ENCODE measurements around the gene RUFY2.

Gene RUFY2

DNA sequence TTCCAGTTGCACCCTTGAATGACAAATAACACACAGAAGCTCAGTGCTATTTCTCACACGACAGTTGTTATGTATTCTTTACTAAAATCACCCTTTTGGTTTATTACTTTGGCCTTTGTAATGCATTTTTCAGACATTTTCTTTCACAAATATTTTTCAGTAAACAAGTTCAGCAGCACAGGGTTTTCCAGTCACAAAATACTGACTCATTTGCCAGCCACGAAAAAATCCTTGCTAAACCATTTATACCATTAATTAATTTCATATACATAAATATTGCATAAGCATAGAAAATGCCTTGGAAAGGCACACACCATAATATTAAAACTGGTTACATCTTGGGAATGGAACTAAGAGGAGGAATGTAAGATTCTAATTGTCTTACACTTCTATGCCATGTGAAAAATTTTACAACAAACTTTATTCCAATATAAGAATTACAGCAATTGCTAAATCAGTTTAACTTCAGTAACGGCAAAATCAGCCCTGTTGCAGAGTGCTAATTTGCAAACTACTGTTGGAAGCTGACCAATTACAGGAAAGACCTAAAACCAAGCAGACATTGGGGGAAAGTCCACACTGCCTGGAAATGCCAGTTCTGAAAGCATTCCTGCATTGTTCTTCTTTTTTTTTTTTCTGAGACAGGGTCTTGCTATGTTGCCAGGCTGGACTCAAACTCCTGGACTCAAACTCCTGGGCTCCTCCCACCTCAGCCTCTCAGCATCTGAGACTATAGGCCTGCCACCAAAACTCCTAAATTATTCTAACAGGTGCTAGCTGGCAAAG, 42.8 kb downstream of the RUFY2 start:
- no peak for DNase-seq

DNA sequence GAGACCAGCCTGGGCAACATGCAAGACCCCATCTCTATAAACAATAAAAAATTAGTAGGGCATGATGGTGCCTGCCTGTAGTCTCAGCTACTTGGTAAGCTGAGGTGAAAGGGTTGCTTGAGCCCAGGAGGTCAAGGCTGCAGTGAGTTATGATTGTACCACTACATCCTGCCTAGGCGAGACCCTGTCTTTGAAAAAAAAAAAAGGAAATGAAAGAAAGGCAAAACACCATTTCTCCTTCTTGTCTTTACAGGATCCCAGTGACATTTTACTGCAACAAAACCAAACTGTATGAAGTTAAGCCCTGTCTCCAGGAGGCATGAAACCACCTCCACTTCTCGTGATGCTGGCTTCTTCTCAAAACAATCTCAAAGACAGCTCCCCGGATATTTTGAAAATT, 44.5 kb downstream of the RUFY2 start:
- no peak for DNase-seq

DNA sequence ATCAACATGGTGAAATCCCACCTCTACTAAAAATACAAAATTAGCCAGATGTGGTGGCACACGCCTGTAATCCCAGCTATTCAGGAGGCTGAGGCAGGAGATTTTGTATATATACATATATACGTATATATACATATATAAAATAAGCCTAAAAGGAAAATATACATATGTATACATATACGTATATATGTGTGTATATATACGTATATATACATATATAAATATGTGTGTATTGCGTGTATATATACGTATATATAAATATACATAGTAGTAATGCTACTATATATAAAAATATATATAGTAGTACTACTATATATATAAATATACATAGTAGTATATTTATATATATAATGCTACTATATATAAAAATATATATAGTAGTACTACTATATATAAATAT, 47.9 kb downstream of the RUFY2 start:
- no peak for DNase-seq

DNA sequence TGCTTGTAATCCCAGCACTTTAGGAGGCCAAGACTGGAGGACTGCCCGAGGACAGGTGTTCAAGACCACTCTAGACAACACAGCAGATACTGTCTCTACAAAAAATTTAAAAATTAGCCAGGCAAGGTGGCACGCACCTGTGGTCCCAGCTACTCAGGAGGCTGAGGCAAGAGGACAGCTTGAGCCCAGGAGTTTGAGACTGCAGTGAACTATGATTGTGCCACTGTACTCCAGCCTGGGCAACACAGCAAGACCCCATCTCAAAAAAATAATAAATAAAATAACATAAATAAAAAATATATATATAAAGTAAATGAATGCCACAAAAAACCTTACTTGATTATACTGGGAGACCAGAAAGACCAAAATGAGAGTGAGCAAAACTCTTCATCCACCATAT, 53.5 kb downstream of the RUFY2 start:
- no peak for DNase-seq

DNA sequence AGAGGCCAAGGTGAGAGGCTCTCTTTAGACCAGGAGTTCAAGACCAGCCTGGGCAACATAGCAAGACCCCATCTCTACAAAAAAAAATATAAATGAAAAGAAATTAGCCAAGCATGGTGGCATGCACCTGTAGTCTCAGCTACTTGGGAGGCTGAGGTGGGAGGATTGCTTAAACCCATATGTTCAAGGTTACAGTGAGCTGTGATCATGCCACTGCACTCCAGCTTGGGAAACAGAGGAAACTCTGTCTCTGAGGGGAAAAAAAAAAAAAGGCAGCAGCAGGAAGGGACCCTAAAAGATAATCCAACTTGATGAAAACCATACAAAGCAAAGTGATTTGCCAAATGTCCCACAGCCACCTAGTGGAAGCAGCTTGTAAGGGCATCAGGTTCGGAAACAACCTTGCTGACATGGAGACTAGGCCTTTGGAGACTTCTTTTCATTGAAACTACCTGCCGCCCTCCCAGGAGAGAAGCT, 58.8 kb downstream of the RUFY2 start:
- peak; percentile 34 to 36 for DNase-seq

DNA sequence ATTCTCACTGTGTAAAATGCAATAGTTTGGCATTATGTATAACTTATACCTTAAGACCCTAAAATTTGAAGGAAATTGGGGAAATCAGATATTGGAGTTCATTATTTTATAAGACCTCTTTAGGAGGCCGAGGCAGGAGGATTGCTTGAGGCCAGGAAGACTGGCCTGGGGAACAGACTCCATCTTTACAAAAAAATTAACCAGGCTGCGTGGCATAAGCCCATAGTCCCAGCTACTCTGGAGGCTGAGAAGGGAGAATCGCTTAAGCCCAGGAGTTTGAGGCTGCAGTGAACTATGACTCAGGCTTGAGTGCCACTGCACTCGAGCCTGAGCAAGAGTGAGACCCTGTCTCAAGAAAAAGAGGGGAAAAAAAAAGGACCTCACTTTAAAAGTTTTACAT, 60.3 kb downstream of the RUFY2 start:
- no peak for DNase-seq

DNA sequence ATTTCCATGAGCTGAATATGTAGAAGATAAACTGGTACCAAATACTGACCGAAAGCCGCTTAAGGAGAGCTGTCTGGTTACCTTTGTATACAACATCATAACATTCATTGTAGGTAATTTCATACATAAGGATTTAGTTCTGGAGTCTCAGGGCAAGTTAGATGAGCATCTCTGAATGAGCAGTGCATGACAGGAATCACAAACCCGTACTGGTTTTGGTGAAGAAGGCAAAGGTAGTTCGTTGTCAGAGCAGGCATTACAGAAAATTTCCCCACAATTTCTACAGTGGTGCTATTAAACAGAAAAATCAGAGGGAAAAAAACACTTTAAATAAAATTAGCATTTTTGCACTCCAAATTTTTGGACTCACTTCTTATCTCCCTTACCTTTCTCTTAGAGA, 61.5 kb downstream of the RUFY2 start:
- no peak for DNase-seq

DNA sequence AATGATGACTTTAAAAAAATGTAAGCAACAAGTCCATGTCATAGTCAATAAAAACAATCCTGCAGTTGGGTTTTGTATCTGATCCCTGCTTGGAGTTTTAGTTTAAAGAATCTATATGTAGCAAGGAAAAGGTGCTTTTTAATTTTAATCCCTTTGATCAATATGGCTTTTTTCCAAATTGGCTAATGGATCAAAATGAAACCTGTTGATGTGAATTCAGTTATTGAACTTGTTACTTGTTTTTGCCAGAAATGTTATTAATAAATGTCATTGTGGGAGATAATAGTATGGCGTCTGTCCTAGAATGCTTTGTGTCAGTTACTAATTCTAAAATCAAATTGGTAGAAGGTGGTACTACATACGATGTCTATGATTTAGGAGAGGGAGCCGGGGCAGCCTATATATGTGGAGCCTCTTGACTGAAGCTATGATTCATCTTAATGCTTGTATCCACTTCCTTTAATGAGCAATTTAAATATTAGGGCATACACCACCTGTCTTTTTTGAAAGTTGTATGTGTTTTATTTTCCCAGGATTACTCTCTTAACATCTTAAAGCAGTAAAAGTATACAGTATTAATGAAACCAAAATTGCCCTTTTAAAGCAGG, 64.1 kb downstream of the RUFY2 start:
- no peak for DNase-seq

DNA sequence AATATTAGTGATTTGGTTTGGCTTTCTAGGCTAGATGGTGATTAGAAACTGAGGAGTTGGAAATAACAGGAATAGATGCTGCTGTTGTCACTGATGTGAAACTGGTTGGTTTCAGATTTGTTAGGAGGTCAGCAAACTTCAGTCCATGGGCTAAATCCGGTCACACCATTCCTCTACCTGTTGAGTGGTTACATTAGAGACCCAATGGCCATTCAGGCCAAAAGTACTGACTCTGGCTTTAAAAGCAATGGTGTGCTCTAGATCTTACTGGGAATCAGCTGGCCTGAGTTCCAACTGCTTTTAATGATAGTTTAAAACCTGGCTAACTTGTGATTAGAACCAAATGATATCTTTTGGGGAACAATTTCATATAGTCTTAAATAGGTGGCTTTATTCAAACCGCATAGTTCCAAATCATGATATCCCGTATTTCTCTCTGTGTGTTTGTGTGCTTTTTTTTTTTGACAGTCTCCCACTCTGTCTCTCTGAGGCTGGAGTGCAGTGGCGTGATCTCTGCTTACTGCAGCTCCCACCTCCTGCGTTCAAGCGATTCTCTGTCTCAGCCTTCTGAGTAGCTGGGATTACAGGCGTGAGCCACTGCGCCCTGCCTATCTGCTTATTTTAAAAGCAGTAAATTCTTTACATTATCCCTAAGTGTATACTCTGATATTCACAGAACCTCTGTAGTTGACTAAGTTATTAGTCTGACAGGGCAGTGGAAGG, 66.6 kb downstream of the RUFY2 start:
- no peak for DNase-seq

DNA sequence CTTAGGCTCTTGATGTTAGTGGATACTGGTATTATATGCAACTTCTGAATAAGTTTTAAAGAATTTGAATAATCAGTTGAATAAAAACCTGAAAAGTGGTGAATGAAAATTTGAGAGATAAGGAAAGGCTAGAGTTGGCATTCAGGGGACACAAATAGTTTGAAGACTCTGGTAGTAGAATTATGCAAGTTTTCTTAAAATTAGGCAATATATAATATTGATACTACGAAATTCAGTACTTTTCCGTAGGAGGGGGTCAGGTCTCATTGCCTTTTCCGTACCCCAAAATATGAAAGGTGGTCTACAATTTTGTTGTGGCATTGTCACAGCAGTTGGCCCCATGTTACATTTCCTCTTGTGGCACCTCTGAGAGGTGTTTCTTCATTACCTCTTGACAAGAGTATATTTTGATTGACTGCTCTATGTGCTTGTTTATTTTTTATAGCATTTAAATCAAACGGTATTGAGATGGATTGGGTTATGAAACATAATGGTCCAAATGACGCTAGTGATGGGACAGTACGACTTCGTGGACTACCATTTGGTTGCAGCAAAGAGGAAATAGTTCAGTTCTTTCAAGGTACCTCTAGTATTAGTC, 70.2 kb downstream of the RUFY2 start:
- no peak for DNase-seq

DNA sequence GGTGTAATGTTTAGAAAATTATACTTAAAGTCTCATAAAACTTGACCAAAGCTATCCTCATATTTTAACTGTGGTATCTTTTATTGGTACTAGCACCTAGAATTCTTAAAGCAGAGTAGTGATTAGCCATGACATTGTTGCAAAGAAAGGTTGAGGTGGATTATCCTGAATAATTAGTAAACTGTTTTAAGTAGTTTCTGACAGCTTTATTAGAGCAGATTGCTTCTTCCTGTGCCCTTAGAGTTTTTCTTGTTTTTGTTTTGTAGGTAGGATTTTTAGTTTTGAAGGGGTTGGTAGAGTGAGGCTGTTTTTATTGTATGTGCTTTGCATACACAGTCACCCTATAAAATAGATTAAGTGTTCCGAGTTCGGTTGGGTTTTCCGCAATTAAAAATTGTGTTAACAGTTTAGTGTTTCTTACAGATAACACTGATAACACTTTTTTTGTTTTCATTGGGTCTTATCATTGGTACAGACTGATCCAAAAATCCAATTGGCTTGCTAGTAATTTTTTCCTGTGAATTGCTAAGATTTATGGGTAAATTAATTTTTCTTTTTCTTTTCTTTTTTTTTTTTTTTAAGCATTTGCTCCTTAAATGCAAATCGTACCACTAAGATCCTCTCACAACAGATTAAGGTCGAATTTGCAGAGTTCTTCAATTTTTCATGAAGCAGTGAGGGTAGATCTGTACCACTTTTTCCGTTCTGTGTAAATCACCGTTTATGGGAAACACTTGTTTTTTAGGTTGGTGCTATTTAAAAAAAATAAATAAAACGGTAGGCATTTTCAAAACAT, 72.2 kb downstream of the RUFY2 start:
- no peak for DNase-seq

DNA sequence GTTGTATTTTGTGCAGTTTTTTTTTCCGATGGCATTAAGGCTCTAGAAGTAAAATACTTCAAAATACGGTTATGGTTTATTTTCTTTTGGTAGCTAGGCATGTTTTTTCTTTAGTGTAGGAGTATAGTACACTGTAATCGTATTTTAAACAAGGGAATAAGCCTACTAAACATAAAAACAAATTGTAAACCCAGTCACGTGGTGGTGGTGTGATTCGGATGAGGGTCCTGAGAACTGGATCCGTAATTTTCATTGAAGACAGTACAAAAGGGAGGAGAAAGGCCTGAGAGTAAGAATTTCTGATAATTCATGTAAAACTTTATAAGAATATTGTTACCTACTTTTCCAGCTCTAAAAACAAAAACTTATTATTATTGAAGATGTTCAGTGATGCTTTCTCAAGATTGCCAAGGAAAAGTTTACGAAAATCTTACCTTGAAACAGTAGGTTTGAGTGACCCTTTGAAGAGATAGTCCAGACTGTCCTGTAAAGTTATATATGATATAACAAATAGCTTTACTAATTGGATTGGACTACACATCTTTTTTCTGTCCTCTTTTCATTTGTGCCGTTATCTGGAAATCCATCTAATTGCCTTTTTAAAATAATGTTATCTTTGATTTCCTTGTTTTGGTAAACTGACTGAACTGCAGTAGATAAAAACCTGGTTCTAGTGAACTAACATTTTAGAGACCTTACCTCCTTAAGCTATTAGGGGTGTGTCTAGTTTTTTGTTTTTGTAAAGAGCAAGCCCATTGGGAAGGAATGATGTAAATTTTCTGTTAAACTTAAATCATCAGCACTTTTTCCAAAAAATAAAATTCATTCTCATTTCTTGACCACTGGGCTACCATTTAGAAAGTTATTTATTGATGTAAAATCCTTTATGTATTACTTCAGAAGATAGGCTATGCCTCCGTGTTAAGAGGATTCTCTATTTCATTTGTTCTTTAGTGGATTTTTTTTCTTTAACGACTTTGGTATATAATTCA, 73.3 kb downstream of the RUFY2 start:
- no peak for DNase-seq

DNA sequence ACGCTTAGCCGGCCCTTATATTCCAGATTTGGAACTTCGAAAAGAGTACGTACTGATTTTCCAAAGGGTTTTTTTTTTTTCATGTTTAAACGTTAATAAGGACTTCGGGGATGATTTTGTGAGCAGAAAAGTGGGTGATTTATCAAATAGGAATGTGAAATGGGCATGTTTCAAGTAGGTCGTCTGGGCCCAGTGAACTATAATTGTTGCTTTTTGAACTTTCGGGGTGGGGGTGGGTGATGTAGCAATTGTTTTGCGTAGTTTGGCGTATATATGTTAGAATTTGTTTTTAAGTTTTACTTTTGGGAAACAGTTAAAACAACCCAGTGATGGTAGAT, 74.0 kb downstream of the RUFY2 start:
- no peak for DNase-seq

DNA sequence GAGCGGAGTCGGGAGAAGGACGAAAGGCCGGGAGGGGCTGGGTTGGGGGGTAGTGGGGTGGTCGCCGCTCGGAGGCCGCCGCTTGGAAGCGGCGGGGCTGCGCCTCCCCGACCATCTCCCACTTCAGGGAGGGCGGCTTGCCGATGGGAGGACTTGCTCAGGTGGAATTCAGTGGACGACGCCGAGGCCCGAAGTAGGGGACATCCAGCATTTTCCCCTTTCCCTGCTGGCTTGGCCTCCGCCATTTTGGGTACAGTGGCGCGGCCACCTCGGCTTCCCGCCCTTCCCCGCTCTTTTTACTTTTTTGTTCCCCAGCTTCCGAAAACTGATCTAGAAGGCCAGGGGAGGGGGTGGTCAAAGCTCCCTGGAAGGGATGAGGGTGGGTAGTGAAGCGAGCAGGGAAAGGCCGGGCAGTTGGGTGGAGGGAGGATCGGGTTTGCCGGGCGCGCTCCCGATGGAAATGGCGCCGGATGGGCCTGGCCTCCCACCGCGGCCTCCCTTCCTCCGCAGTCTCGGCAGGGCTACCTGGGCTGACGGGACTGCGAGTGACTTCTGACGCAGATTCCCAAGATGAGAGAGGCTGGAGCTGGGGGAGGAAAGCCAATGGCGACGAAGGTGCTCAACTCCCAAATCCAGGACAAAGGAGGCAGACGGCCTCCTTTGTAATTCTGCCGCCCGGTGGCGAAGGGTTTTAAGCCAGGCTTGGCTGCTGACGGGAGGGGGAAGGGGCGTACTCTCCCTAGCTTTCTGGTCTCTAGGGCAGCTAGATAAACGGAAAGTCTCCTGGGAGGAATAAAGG, 74.6 kb downstream of the RUFY2 start, which contains the start of gene PBLD:
Gene PBLD (minus strand): TSS at position 670 of the 799 bp plus-strand sequence. CDS start 26,084 bp downstream, outside the sequence.
- peak; percentile 42 to 45 for DNase-seq

DNA sequence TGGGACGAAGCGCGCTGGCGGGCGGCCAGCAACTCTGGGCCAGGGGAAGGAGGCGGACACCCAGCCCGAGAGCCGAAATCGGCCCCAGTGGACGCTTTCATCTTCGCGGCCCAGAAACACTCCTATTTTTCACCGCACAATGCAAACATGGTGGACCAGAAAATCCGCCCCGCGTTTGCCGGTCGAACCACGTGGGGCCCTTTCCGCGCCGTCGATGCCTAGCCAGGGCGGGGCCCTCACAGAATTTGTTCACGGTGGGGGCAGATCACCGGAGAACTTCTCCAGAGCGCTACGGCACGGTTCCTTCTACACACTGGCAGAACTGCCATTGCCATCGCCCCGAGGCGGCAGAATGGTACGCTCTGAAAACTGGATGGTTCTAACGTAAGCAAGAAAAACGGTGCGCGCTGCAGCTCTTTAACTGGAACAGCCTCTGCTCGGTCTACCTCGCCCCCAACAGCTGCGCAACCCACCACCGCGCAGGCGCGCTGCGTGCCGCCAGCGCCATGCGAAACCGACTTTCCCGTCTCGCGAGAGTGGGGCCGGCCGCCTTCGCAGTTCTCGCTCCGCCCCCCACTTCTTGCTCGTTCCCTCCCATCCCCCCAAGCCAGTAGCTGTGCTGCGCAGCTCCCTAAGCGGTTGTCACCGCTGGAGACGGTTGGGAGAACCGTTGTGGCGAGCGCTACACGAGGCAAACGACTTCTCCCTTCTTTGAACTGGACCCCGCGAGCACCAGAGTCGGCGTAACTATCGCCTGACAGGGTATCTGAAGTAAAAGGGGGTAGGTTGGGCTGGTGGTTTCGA, 75.4 kb downstream of the RUFY2 start, which contains the start of gene HNRNPH3:
Gene HNRNPH3 (plus strand): TSS at position 610 of the 804 bp plus-strand sequence. CDS start 5,158 bp downstream, outside the sequence.
- DNase-seq, result peak; percentile 98 to 99

DNA sequence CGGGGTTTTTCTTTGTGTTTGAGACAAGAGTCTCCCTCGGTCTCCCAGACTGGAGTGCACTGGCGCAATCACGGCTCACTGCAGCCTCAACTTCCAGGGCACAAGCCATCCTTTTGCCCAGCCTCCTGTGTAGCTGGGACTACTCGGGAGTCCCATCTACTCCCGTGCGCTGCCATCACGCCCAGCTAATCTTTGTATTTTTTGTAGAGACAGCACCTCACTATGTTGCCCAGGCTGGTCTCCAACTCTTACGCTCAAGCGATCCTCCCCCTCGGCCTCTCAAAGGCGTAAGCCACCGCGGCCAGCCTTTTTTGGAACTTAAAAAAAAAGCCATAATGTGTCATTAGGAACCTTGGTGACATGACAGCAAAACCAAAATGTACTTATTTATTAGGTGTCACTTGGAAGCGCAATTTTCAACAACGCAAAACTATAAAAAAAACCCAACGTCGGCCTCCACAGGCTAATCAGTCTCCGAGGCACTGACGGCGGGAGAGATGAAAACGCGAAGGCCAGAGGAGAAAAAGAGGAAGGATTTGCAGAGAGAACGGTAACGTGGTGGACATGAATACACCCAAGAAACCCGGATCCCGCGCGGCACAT, 76.1 kb downstream of the RUFY2 start:
- DNase-seq, result peak; percentile 6 to 10

DNA sequence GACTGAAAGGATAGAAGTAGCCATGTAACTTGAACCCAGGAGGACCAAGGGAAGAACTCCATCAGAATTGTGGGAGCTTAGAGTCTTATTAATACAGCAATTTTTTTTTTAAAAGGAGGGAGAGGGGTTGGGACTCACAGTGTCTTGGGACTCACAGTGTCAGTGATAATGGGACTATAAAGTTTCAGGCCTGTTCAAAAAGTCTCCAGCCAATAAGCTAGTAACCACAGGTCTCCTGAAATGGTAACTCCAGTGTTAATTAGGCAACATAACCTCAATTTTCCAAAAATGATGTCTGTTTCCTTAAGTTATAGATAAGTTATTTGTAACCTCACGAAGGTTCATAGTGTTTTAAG, 77.6 kb downstream of the RUFY2 start:
- DNase-seq, result no peak

DNA sequence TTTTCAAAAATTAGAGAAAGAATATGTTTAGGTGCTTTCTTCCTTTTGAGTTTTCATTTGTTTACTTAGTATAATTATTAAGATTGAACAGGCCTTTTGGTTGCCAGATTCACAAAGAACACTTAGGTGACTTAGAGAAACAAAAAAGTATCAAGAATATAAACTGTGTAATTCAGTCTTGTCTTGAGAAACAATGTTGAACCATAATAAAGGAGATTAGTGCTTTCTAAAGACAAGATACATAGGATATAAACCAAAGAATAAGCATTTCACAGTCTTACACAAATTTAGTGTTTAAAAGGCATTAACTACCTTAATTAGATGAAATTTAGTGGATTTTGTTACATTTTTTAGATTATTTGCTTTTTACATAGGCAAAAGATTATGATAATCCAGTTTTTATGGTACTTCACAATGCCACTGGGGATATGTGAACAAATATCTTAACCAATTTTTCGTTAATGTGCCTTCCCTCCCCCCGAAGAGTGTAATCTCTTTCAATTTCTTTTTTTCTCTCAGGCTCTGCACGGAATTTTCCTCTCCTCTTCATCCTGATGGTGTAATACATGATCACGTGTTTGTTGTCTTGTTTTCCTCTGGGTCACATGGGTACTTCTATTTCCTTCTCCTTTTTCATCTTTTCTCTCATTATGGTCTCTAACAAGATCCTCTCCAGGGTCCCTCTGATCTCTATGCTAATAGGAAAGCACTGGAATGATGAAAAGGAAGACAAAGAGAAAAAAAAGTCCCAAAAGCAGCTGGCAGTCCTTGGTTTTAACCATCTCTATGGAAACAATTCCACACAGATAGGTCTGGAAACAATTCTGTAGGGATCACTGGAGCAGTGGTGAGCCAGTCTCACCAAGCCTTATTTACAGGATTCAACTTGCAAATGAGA, 78.9 kb downstream of the RUFY2 start:
- no peak for DNase-seq

Data from activated CD4-positive, alpha-beta T cell treated with anti-CD3 and anti-CD28 coated beads, Interleukin-2, amount 50 U/mL, for 4 hours (primary cell).